Measurements from ENCODE around the gene MAPKAPK2.

DNA sequence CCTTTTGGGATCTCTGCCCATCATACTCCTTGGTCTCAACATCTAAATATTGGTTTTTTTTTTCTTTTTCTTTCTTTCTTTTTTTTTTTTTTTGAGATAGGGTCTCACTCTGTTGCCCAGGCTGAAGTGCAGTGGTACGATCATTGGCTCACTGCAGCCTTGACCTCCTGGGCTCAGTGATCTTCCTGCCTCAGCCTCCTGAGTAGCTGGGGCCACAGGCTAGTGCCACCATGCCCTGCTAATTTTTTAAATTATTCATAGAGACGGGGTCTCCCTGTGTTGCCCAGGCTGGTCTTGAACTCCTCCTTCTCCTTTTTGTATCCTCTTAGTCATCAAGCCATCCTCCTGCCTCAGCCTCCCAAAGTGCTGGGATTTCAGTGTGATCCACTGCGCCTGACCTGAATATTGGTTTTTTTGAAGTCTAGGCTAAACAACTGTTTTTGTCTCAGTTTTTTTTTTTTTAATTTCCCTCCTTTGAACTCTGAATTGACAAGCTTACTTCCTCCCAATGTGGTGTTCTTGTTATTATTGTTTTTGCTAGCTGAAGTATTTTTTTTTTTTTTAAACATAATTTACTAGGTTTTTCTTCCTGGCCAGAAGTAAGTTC is 30.9 kb downstream of the MAPKAPK2 start:
- TF ChIP-seq CTCF (conservative IDR thresholded peaks at IDR 0.05; ENCODE audit: low read length) = no peak
- no peak for TF ChIP-seq EZH2phosphoT487 (IDR thresholded peaks at IDR 0.05; ENCODE audit: borderline replicate concordance)

Data from Loucy (cell line).